ENCODE measurements around the gene ACAP2. TPM values are rescaled to one million over a fixed set of nuclear protein-coding genes. Genes with fewer than 3 reads are reported as not detected.

ACAP2 gene
- total RNA-seq, 1 experiment from 2014 or later = 42.0 TPM

DNA sequence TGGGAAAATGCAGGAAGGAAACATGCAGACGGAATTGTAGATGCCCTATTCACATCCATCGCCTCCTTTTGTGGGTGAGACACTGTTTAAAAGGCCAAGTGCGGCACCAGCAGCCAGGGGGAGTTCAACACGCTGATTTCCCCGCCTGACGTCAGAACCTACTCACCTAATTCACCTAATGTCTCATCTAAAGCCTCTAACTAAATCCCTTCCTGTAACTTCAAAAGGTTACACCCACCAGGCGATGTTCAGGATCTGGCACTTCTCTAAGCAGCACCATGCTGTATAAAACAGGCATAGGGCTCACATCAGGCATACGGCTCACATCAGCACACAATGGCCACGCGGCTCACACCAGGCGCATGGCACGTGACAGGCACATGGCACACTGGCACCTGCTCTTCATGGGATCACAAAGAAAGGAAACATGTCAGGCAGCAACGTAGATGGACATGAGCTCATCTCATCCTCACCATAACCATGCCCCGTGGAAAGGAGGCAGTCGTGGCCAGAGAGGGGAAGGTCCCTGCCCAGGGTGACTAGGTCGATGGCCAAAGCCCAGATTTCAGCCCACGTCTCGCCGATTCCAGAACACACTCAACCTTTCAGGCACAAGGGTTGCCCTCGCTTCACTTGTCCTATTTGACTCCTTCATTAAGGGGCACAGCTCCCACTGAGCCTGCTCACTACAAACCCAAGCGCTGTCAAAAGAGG, 193.6 kb downstream of the ACAP2 start:
- Mint-ChIP-seq H3K4me3 (no peak overlapping the region), H3K27me3 (ENCODE audit: low read depth) (no peaks in the 10 kb centered on the region), H3K4me1 (peaks cover 41% of the 10 kb centered on the region), H3K36me3 (peaks cover 18% of the 10 kb centered on the region), H3K27ac (no peak overlapping the region), H3K9me3 (no peaks in the 10 kb centered on the region)
- ChIA-PET POLR2A (no interaction called here), CTCF (interaction anchor here (1.1 kb wide), 1 partner anchor 616 kb away, joined by 3 read pairs; the partner anchor contains the start of gene TMEM44)
- TF ChIP-seq IRF2 (CRISPR knock-in tag; IDR thresholded peaks at IDR 0.05; ENCODE audit: borderline replicate concordance, low read depth) (no peak), ZBTB21 (CRISPR knock-in tag; IDR thresholded peaks at IDR 0.05; ENCODE audit: borderline replicate concordance) (no peak), CREB1 (CRISPR knock-in tag; IDR thresholded peaks at IDR 0.05) (no peak), KAT7 (CRISPR knock-in tag; IDR thresholded peaks at IDR 0.05; ENCODE audit: borderline replicate concordance) (no peak), ZNF232 (CRISPR knock-in tag; IDR thresholded peaks at IDR 0.05) (no peak), GRHL2 (CRISPR knock-in tag; IDR thresholded peaks at IDR 0.05; ENCODE audit: insufficient replicate concordance, severe bottlenecking) (no peak)
- TF ChIP-seq, protein P1, sequence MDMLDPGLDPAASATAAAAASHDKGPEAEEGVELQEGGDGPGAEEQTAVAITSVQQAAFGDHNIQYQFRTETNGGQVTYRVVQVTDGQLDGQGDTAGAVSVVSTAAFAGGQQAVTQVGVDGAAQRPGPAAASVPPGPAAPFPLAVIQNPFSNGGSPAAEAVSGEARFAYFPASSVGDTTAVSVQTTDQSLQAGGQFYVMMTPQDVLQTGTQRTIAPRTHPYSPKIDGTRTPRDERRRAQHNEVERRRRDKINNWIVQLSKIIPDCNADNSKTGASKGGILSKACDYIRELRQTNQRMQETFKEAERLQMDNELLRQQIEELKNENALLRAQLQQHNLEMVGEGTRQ (CRISPR knock-in tag; IDR thresholded peaks at IDR 0.05) = no peak
- TF ChIP-seq, protein P2, sequence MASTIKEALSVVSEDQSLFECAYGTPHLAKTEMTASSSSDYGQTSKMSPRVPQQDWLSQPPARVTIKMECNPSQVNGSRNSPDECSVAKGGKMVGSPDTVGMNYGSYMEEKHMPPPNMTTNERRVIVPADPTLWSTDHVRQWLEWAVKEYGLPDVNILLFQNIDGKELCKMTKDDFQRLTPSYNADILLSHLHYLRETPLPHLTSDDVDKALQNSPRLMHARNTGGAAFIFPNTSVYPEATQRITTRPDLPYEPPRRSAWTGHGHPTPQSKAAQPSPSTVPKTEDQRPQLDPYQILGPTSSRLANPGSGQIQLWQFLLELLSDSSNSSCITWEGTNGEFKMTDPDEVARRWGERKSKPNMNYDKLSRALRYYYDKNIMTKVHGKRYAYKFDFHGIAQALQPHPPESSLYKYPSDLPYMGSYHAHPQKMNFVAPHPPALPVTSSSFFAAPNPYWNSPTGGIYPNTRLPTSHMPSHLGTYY (CRISPR knock-in tag; IDR thresholded peaks at IDR 0.05) = no peak
- TF ChIP-seq, protein P3, sequence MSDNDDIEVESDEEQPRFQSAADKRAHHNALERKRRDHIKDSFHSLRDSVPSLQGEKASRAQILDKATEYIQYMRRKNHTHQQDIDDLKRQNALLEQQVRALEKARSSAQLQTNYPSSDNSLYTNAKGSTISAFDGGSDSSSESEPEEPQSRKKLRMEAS (CRISPR knock-in tag; IDR thresholded peaks at IDR 0.05) = no peak
- no peak for DNase-seq (ENCODE audit: low spot score)
- ATAC-seq = no peak

DNA sequence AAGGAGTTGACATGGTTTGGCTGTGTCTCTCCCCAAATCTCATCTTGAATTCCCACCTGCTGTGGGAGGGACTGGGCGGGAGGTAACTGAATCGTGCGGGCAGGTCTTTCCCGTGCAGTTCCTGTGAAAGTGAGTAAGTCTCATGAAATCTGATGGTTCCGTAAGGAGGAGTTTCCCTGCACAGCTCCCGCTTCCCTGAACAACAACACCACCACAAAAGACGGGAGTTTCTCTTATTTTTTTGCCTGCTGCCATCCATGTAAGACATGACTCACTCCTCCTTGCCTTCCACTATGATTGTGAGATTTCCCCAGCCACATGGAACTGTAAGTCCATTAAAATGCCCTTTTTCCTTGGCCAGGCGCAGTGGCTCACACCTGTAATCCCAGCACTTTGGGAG, 194.5 kb downstream of the ACAP2 start:
- Mint-ChIP-seq H3K9me3 (no peaks in the 10 kb centered on the region), H3K4me1 (peaks cover 32% of the 10 kb centered on the region), H3K27ac (no peak overlapping the region), H3K4me3 (no peak overlapping the region), H3K27me3 (ENCODE audit: low read depth) (no peaks in the 10 kb centered on the region), H3K36me3 (peaks cover 21% of the 10 kb centered on the region)
- ChIA-PET POLR2A (no interaction called here), CTCF (no interaction called here)
- TF ChIP-seq ZNF423 (CRISPR knock-in tag; IDR thresholded peaks at IDR 0.05) (no peak), FOXK1 (CRISPR knock-in tag; IDR thresholded peaks at IDR 0.05) (no peak), ZNF232 (CRISPR knock-in tag; IDR thresholded peaks at IDR 0.05) (no peak), ESRRA (CRISPR knock-in tag; IDR thresholded peaks at IDR 0.05; ENCODE audit: borderline replicate concordance) (no peak), ZNF219 (CRISPR knock-in tag; IDR thresholded peaks at IDR 0.05; ENCODE audit: borderline replicate concordance) (no peak), SP1 (CRISPR knock-in tag; conservative IDR thresholded peaks at IDR 0.05) (no peak), ZBTB43 (CRISPR knock-in tag; IDR thresholded peaks at IDR 0.05) (no peak), ATF1 (CRISPR knock-in tag; IDR thresholded peaks at IDR 0.05) (no peak), RELA (CRISPR knock-in tag; IDR thresholded peaks at IDR 0.05; ENCODE audit: borderline replicate concordance) (no peak)
- TF ChIP-seq, protein P4, sequence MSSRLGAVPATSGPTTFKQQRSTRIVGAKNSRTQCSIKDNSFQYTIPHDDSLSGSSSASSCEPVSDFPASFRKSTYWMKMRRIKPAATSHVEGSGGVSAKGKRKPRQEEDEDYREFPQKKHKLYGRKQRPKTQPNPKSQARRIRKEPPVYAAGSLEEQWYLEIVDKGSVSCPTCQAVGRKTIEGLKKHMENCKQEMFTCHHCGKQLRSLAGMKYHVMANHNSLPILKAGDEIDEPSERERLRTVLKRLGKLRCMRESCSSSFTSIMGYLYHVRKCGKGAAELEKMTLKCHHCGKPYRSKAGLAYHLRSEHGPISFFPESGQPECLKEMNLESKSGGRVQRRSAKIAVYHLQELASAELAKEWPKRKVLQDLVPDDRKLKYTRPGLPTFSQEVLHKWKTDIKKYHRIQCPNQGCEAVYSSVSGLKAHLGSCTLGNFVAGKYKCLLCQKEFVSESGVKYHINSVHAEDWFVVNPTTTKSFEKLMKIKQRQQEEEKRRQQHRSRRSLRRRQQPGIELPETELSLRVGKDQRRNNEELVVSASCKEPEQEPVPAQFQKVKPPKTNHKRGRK (CRISPR knock-in tag; IDR thresholded peaks at IDR 0.05; ENCODE audit: borderline replicate concordance) = no peak
- TF ChIP-seq, protein P5, sequence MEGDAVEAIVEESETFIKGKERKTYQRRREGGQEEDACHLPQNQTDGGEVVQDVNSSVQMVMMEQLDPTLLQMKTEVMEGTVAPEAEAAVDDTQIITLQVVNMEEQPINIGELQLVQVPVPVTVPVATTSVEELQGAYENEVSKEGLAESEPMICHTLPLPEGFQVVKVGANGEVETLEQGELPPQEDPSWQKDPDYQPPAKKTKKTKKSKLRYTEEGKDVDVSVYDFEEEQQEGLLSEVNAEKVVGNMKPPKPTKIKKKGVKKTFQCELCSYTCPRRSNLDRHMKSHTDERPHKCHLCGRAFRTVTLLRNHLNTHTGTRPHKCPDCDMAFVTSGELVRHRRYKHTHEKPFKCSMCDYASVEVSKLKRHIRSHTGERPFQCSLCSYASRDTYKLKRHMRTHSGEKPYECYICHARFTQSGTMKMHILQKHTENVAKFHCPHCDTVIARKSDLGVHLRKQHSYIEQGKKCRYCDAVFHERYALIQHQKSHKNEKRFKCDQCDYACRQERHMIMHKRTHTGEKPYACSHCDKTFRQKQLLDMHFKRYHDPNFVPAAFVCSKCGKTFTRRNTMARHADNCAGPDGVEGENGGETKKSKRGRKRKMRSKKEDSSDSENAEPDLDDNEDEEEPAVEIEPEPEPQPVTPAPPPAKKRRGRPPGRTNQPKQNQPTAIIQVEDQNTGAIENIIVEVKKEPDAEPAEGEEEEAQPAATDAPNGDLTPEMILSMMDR (IDR thresholded peaks at IDR 0.05) = no peak
- DNase-seq (ENCODE audit: low spot score) = no peak
- ATAC-seq = no peak
